Kidney (tissue), 14 donors: ENCODE results near the gene RNF208. TPM values are rescaled to one million over a fixed set of nuclear protein-coding genes. Genes with fewer than 3 reads are reported as not detected.
A peak's percentile ranks its signal among the peaks of the same experiment; 100 is the strongest.

Experiments
- DNase-seq, 5 donors: peaks; one replicate each; pipeline ENCODE4 v3.0.0-alpha.2; 2013 to 2020
- FAIRE-seq: peaks from 2 replicates; lab custom pipeline; 2012; peaks lifted over from hg19 to GRCh38; lab: Jason Lieb, UNC
- H3K27ac ChIP-seq, 2 donors: one replicate each; pipeline ENCODE4 v1.7.0; 2013; ENCODE audit warnings: low read depth in 2 of 2, low read length in 2 of 2, inconsistent platforms in 1 of 2
- H3K27me3 ChIP-seq: one replicate; pipeline ENCODE4 v1.7.1; 2013; ENCODE audit warnings: low read length, inconsistent platforms; ENCODE audit not compliant: control insufficient read depth, insufficient read depth
- H3K36me3 ChIP-seq, 3 donors: one replicate each; pipeline versions ENCODE4 v1.7.0 to v1.7.1; 2013; ENCODE audit warnings: low read length in 3 of 3, control low read depth in 1 of 3, inconsistent platforms in 1 of 3; ENCODE audit not compliant: insufficient read depth in 3 of 3, control insufficient read depth in 2 of 3
- H3K4me1 ChIP-seq, 3 donors: one replicate each; pipeline versions ENCODE4 v1.7.0 to v1.7.1; 2013; ENCODE audit warnings: low read length in 3 of 3, inconsistent platforms in 1 of 3, low read depth in 1 of 3; ENCODE audit not compliant: control insufficient read depth in 2 of 3, insufficient read depth in 2 of 3
- H3K4me3 ChIP-seq, 3 donors: one replicate each; pipeline versions ENCODE4 v1.7.0 to v1.8.1; 2013; ENCODE audit warnings: low read length in 3 of 3, control low read depth in 1 of 3, inconsistent platforms in 1 of 3
- H3K9ac ChIP-seq, 3 donors: one replicate each; pipeline versions ENCODE4 v1.7.0 to v1.7.1; 2013; ENCODE audit warnings: low read length in 3 of 3, control low read depth in 1 of 3, inconsistent platforms in 1 of 3
- H3K9me3 ChIP-seq, 3 donors: one replicate each; pipeline versions ENCODE4 v1.7.0 to v1.7.1; 2013; ENCODE audit warnings: low read length in 3 of 3, control low read depth in 1 of 3, inconsistent platforms in 1 of 3; ENCODE audit not compliant: control insufficient read depth in 2 of 3, insufficient read depth in 1 of 3
- CTCF ChIP-seq: IDR thresholded peaks from 3 replicates; pipeline ENCODE4 v1.5.1; 2012; ENCODE audit warnings: mild to moderate bottlenecking, moderate library complexity, borderline replicate concordance; ENCODE audit not compliant: insufficient read depth; ENCODE audit errors: extremely low read depth
- intact Hi-C: fragments of 100-400 bp; cut with DNase I; formaldehyde crosslinking; loops from one replicate; pipeline ENCODE4 v1.11.1; 2022
- polyA plus RNA-seq: library from polyadenylated mRNA; stranded (reverse); fragments of 350-450 nt; fragmentation: Illumina TruSeq; extraction: RNeasy Lipid Tissue Mini Kit (QIAGEN cat#74804); gene quantifications from one replicate; pipeline ENCODE4 v1.2.3, GENCODE V29; 2014; ENCODE audit warnings: low read depth, low replicate concordance; ENCODE audit not compliant: insufficient read depth
- total RNA-seq: library from RNA; stranded (reverse); fragmentation: NEBNext Ultra II Directional; extraction: Animal tissue kit (Norgen Biotek cat#: 25700); gene quantifications from one replicate; pipeline ENCODE4 v1.2.1, GENCODE V29; 2021
- donor health status: control.
- donor health status: control.
- donor health status: control.
- donor health status: control.
- donor health status: control.
- donor health status: DM: yes; HTN: yes; CAD: no.
- donor health status: Normal renal cell carcinoma (clear cell type).

The RNF208 gene
- total and polyA plus RNA-seq, 2 donors from 2014 or later = 7.0 to 22.8 TPM

GRCh38 chr9:137267933-137268355, 45.9 kb upstream of the RNF208 start:
- Histone ChIP-seq H3K27me3 (no peaks in the 10 kb centered on the region), H3K9me3 (no peaks in the 10 kb centered on the region), H3K4me1 (peaks cover 0 to 16% (median 13%) of the 10 kb centered on the region in 3 donors), H3K36me3 (peaks cover 2 to 7% (median 4%) of the 10 kb centered on the region in 3 donors), H3K9ac (no peak overlapping the region), H3K27ac (no peak overlapping the region), H3K4me3 (no peak overlapping the region)
- FAIRE-seq (no peak), DNase-seq (peak in 1 of 5 donors; percentile 58)
- no peak for TF ChIP-seq CTCF
- intact Hi-C loops = no loop called here

DNA sequence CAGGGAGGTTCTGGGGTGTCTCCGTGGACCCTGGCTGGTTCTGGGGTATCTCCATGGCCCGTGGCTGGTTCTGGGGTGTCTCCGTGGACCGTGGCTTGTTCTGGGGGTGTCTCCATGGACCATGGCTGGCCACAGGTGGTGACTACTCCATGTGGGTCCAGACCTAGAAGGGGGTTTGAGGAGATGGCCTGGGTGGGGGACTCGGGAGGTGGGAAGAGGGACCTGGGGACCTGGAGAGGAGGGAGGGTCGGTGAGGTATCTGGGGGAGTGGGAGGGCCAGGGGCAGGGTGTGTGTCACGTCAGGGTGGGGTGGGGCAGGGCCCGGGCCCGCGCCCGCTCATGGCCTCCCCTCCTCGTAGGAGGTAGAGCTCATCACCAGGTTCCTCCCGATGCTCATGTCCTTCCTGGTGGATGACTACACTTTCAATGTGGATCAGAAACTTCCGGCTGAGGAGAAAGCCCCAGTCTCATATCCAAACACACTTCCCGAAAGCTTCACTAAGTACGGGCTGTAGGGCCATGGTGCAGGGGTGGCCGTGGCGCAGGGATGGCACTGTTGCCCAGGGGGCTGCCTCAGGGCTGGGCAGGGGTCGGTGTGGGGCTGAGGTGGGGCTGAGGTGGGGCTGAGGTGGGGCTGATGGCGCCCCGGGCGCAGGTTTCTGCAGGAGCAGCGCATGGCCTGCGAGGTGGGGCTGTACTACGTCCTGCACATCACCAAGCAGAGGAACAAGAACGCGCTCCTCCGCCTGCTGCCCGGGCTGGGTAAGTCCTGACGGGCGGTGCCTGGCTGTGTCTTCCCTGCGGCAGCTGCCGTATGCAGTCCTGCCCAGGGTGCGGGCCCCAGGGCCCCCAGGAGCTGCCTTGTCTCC, 44.8 kb upstream of the RNF208 start:
- intact Hi-C loops = no loop called here
- Histone ChIP-seq H3K4me1 (peaks cover 0 to 18% (median 13%) of the 10 kb centered on the region in 3 donors), H3K9me3 (no peaks in the 10 kb centered on the region), H3K4me3 (no peak overlapping the region), H3K9ac (no peak overlapping the region), H3K27me3 (no peaks in the 10 kb centered on the region), H3K27ac (no peak overlapping the region), H3K36me3 (peaks cover 2 to 7% (median 4%) of the 10 kb centered on the region in 3 donors)
- no peak for TF ChIP-seq CTCF
- FAIRE-seq (no peak), DNase-seq (peak in 1 of 5 donors; percentile 78)

GRCh38 chr9:137266162-137266527, 44.1 kb upstream of the RNF208 start:
- H3K27me3 ChIP-seq = no peaks in the 10 kb centered on the region
- H3K9me3 ChIP-seq = no peaks in the 10 kb centered on the region
- H3K9ac ChIP-seq = no peak overlapping the region
- H3K4me3 ChIP-seq = no peak overlapping the region
- TF ChIP-seq CTCF = no peak
- peaks cover 0 to 18% (median 13%) of the 10 kb centered on the region in 3 donors for H3K4me1 ChIP-seq
- FAIRE-seq (no peak), DNase-seq (peak in 1 of 5 donors; percentile 66)
- no peak overlapping the region for H3K27ac ChIP-seq
- intact Hi-C loops = no loop called here
- H3K36me3 ChIP-seq = peaks cover 2 to 7% (median 4%) of the 10 kb centered on the region in 3 donors
